Measurements from ENCODE around the gene DNAH6. TPM values are rescaled to one million over a fixed set of nuclear protein-coding genes. Genes with fewer than 3 reads are reported as not detected.

Gene DNAH6
- total RNA-seq, 1 experiment from 2014 or later: 1.6 TPM

DNA sequence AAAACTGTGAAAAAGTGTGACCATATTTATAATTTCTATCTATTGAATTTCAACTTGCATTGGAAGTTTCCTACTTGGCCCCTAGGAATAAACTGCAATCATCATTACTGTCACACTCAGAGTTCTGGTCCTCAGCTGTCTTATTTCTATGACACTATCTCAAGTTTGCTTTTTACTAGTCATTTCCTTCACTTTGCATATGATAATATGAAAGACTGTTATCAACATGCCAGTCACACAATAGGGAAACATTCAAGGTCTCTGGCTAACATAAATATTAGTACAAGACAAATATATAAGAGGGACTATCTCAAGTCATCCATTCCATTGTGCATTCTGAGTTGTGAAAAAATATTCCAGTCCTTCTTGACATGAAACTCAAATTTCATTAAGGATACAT lies 28.7 kb downstream of the DNAH6 start:
- no peaks in the 10 kb centered on the region for H3K27me3 ChIP-seq (ENCODE audit: insufficient read depth, low read length)
- no peak for DNase-seq (ENCODE audit: low read depth, low spot score)
- no peaks in the 10 kb centered on the region for H3K4me1 ChIP-seq (ENCODE audit: control insufficient read depth in 1 of 2, insufficient read depth in 2 of 2, low read length in 2 of 2)
- no peak overlapping the region for H3K4me3 ChIP-seq (replicated peaks in 1 of 2; ENCODE audit: low read depth in 1 of 2, low read length in 2 of 2)
- no peaks in the 10 kb centered on the region for H3K9me2 ChIP-seq (ENCODE audit: insufficient read depth)
- H3K27ac ChIP-seq (ENCODE audit: low read depth, low read length): no peak overlapping the region
- BruUV-seq (replicated peaks): no TSS peak
- intact Hi-C loops (cut with micrococcal nuclease): no loop called here
- H3K36me3 ChIP-seq (ENCODE audit: control insufficient read depth in 1 of 2, insufficient read depth in 2 of 2, low read length in 2 of 2): no peaks in the 10 kb centered on the region
- no peaks in the 10 kb centered on the region for H3K79me2 ChIP-seq (ENCODE audit: insufficient read depth, low read length)
- POLR2A ChIA-PET: no interaction called here
- CTCF ChIA-PET: no interaction called here
- no peak for ATAC-seq
- no peaks in the 10 kb centered on the region for H4K20me1 ChIP-seq (ENCODE audit: insufficient read depth)
- H3K9me3 ChIP-seq (ENCODE audit: control insufficient read depth in 1 of 2, insufficient read depth in 1 of 2, low read depth in 1 of 2, low read length in 2 of 2): no peaks in the 10 kb centered on the region
- TF ChIP-seq EZH2phosphoT487 (IDR thresholded peaks at IDR 0.05; ENCODE audit: borderline replicate concordance): no peak
- no peak for TF ChIP-seq TCF7L2 (IDR thresholded peaks at IDR 0.05; ENCODE audit: borderline replicate concordance, extremely low read depth, insufficient read depth, insufficient read length)
- no peak for TF ChIP-seq ATF3 (IDR thresholded peaks at IDR 0.05)
- no peak for TF ChIP-seq EGR1 (IDR thresholded peaks at IDR 0.05; ENCODE audit: low read depth)
- TF ChIP-seq CEBPB (IDR thresholded peaks at IDR 0.05; ENCODE audit: low read depth): no peak
- no peak for TF ChIP-seq EZH2 (IDR thresholded peaks at IDR 0.05)
- no peak for TF ChIP-seq JUND (IDR thresholded peaks at IDR 0.05)
- no peak for TF ChIP-seq POLR2AphosphoS5 (IDR thresholded peaks at IDR 0.05; ENCODE audit: low read depth, low read length)
- H3K4me2 ChIP-seq (ENCODE audit: low read length): no peak overlapping the region
- no peak overlapping the region for H3K9ac ChIP-seq (ENCODE audit: low read length)
- no peak overlapping the region for H2AFZ ChIP-seq (ENCODE audit: low read depth, low read length, poor library complexity, severe bottlenecking)
- RAD21 ChIA-PET (ENCODE audit: low non-redundant PET in 1 of 2, low total read pairs in 2 of 2, uncharacterized antibody in 2 of 2, unreplicated experiment in 2 of 2): no interaction called here

DNA sequence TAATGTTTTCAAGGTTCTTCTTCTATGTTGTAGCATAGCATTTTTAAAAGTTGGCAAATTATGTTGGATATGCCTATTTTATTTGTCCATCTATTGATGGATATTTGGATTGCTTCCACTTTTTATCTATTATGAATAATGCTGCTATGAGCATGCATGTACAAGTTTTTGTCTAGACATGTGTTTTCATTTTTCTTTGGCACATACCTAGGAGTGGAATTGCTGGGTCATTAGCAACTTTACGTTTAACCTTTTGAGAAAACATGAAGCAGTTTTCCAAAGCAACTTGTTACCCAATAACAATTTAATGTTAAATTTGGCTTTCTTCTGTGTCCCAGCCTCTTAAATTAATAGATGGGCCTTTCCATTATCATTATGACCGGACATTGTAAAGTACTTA lies 30.3 kb downstream of the DNAH6 start:
- no TSS peak for BruUV-seq (replicated peaks)
- no peaks in the 10 kb centered on the region for H3K9me2 ChIP-seq (ENCODE audit: insufficient read depth)
- H3K9ac ChIP-seq (ENCODE audit: low read length): no peak overlapping the region
- no peak overlapping the region for H3K27ac ChIP-seq (ENCODE audit: low read depth, low read length)
- no peaks in the 10 kb centered on the region for H3K79me2 ChIP-seq (ENCODE audit: insufficient read depth, low read length)
- H3K4me2 ChIP-seq (ENCODE audit: low read length): no peak overlapping the region
- H3K36me3 ChIP-seq (ENCODE audit: control insufficient read depth in 1 of 2, insufficient read depth in 2 of 2, low read length in 2 of 2): no peaks in the 10 kb centered on the region
- H3K4me3 ChIP-seq (replicated peaks in 1 of 2; ENCODE audit: low read depth in 1 of 2, low read length in 2 of 2): no peak overlapping the region
- intact Hi-C loops (cut with micrococcal nuclease): no loop called here
- ATAC-seq: no peak
- POLR2A ChIA-PET: no interaction called here
- no peak for DNase-seq (ENCODE audit: low read depth, low spot score)
- no peaks in the 10 kb centered on the region for H3K27me3 ChIP-seq (ENCODE audit: insufficient read depth, low read length)
- H2AFZ ChIP-seq (ENCODE audit: low read depth, low read length, poor library complexity, severe bottlenecking): no peak overlapping the region
- H3K9me3 ChIP-seq (ENCODE audit: control insufficient read depth in 1 of 2, insufficient read depth in 1 of 2, low read depth in 1 of 2, low read length in 2 of 2): no peaks in the 10 kb centered on the region
- RAD21 ChIA-PET (ENCODE audit: low non-redundant PET in 1 of 2, low total read pairs in 2 of 2, uncharacterized antibody in 2 of 2, unreplicated experiment in 2 of 2): no interaction called here
- TF ChIP-seq SP1 (IDR thresholded peaks at IDR 0.05; ENCODE audit: low read depth) (no peak), TCF7L2 (IDR thresholded peaks at IDR 0.05; ENCODE audit: borderline replicate concordance, extremely low read depth, insufficient read depth, insufficient read length) (no peak), JUND (IDR thresholded peaks at IDR 0.05) (no peak), SIN3A (IDR thresholded peaks at IDR 0.05; ENCODE audit: low read depth) (no peak), RAD21 (IDR thresholded peaks at IDR 0.05; ENCODE audit: low read depth) (no peak), ZNF274 (IDR thresholded peaks at IDR 0.05; ENCODE audit: low read depth, low read length) (no peak), FOSL1 (IDR thresholded peaks at IDR 0.05; ENCODE audit: low read depth) (no peak)
- TF ChIP-seq, protein P1, sequence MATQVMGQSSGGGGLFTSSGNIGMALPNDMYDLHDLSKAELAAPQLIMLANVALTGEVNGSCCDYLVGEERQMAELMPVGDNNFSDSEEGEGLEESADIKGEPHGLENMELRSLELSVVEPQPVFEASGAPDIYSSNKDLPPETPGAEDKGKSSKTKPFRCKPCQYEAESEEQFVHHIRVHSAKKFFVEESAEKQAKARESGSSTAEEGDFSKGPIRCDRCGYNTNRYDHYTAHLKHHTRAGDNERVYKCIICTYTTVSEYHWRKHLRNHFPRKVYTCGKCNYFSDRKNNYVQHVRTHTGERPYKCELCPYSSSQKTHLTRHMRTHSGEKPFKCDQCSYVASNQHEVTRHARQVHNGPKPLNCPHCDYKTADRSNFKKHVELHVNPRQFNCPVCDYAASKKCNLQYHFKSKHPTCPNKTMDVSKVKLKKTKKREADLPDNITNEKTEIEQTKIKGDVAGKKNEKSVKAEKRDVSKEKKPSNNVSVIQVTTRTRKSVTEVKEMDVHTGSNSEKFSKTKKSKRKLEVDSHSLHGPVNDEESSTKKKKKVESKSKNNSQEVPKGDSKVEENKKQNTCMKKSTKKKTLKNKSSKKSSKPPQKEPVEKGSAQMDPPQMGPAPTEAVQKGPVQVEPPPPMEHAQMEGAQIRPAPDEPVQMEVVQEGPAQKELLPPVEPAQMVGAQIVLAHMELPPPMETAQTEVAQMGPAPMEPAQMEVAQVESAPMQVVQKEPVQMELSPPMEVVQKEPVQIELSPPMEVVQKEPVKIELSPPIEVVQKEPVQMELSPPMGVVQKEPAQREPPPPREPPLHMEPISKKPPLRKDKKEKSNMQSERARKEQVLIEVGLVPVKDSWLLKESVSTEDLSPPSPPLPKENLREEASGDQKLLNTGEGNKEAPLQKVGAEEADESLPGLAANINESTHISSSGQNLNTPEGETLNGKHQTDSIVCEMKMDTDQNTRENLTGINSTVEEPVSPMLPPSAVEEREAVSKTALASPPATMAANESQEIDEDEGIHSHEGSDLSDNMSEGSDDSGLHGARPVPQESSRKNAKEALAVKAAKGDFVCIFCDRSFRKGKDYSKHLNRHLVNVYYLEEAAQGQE (IDR thresholded peaks at IDR 0.05; ENCODE audit: low read depth): no peak
- H4K20me1 ChIP-seq (ENCODE audit: insufficient read depth): no peaks in the 10 kb centered on the region
- CTCF ChIA-PET: no interaction called here
- H3K4me1 ChIP-seq (ENCODE audit: control insufficient read depth in 1 of 2, insufficient read depth in 2 of 2, low read length in 2 of 2): no peaks in the 10 kb centered on the region
